KMS-11 (cell line): ENCODE data around the gene ARMC3.
A peak's percentile ranks its signal among the peaks of the same experiment; 100 is the strongest.

Experiments used
- H2AFZ ChIP-seq: fragments of 200-600 bp; sonication (generic); 2 replicates; pipeline ENCODE4 v1.6.1; 2016; ENCODE audit warnings: antibody characterized with exemption, mixed run types, low read depth
- H3K27ac ChIP-seq: fragments of 200-600 bp; sonication (generic); 2 replicates; pipeline ENCODE4 v1.6.1; 2016; ENCODE audit warnings: mild to moderate bottlenecking, mixed run types
- H3K27me3 ChIP-seq: fragments of 200-600 bp; sonication (generic); 2 replicates; pipeline ENCODE4 v1.6.1; 2017; ENCODE audit warnings: mild to moderate bottlenecking, low read depth, mixed run types, moderate library complexity; ENCODE audit not compliant: insufficient read depth
- H3K36me3 ChIP-seq: fragments of 200-600 bp; sonication (generic); 2 replicates; pipeline ENCODE4 v1.6.1; 2017; ENCODE audit warnings: mild to moderate bottlenecking, mixed run types; ENCODE audit not compliant: insufficient read depth
- H3K4me1 ChIP-seq: fragments of 200-600 bp; sonication (generic); 2 replicates; pipeline ENCODE4 v1.6.1; 2016; ENCODE audit warnings: mild to moderate bottlenecking, low read depth, mixed run types; ENCODE audit not compliant: poor library complexity, severe bottlenecking
- H3K4me2 ChIP-seq: fragments of 200-600 bp; sonication (generic); 2 replicates; pipeline ENCODE4 v1.7.0; 2016; ENCODE audit warnings: mild to moderate bottlenecking, mixed run types
- H3K4me3 ChIP-seq: fragments of 200-600 bp; sonication (generic); IDR thresholded peaks from 2 replicates; pipeline ENCODE4 v1.6.1; 2017; ENCODE audit warnings: low read depth, low read length, mixed read lengths; ENCODE audit not compliant: insufficient read depth
- H3K79me2 ChIP-seq: fragments of 200-600 bp; sonication (generic); 2 replicates; pipeline ENCODE4 v1.6.1; 2016; ENCODE audit warnings: low read depth, mixed run types; ENCODE audit not compliant: insufficient read depth
- H3K9ac ChIP-seq: fragments of 200-600 bp; sonication (generic); 2 replicates; pipeline ENCODE4 v1.6.1; 2016; ENCODE audit warnings: mild to moderate bottlenecking, mixed run types
- H4K20me1 ChIP-seq: fragments of 200-600 bp; sonication (generic); 2 replicates; pipeline ENCODE4 v1.6.1; 2016; ENCODE audit warnings: mild to moderate bottlenecking, mixed run types; ENCODE audit not compliant: insufficient read depth
- TF ChIP-seq, protein P1 (sequence below): fragments of 200-600 bp; sonication (generic); conservative IDR thresholded peaks from 2 replicates; pipeline ENCODE4 v1.6.1; 2017; ENCODE audit warnings: low read depth, mild to moderate bottlenecking, antibody characterized with exemption, low read length, moderate library complexity, mixed read lengths

Gene ARMC3

GRCh38 chr10:22980822-22981221 lies 53.0 kb downstream of the ARMC3 start:
- Histone ChIP-seq H3K79me2 (no peaks in the 10 kb centered on the region), H3K36me3 (no peaks in the 10 kb centered on the region), H3K9ac (no peak overlapping the region), H3K4me3 (no peak overlapping the region), H3K4me2 (no peak overlapping the region), H3K27me3 (no peaks in the 10 kb centered on the region), H4K20me1 (no peaks in the 10 kb centered on the region), H3K27ac (no peak overlapping the region), H2AFZ (no peak overlapping the region), H3K4me1 (no peaks in the 10 kb centered on the region)
- TF ChIP-seq, protein P1, sequence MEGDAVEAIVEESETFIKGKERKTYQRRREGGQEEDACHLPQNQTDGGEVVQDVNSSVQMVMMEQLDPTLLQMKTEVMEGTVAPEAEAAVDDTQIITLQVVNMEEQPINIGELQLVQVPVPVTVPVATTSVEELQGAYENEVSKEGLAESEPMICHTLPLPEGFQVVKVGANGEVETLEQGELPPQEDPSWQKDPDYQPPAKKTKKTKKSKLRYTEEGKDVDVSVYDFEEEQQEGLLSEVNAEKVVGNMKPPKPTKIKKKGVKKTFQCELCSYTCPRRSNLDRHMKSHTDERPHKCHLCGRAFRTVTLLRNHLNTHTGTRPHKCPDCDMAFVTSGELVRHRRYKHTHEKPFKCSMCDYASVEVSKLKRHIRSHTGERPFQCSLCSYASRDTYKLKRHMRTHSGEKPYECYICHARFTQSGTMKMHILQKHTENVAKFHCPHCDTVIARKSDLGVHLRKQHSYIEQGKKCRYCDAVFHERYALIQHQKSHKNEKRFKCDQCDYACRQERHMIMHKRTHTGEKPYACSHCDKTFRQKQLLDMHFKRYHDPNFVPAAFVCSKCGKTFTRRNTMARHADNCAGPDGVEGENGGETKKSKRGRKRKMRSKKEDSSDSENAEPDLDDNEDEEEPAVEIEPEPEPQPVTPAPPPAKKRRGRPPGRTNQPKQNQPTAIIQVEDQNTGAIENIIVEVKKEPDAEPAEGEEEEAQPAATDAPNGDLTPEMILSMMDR: no peak

- TF ChIP-seq, protein P1: no peak
- Histone ChIP-seq H3K4me3 (no peak overlapping the region), H3K79me2 (no peaks in the 10 kb centered on the region), H3K9ac (no peak overlapping the region), H3K4me1 (peaks cover 25% of the 10 kb centered on the region), H3K27ac (no peak overlapping the region), H4K20me1 (no peaks in the 10 kb centered on the region), H2AFZ (no peak overlapping the region), H3K36me3 (no peaks in the 10 kb centered on the region), H3K4me2 (no peak overlapping the region), H3K27me3 (no peaks in the 10 kb centered on the region)
These were observed 56.2 kb downstream of the ARMC3 start for GRCh38 chr10:22984066-22984465.

GRCh38 chr10:22986771-22987542 lies 59.1 kb downstream of the ARMC3 start:
- Histone ChIP-seq H3K27me3 (no peaks in the 10 kb centered on the region), H3K4me3 (no peak overlapping the region), H3K27ac (no peak overlapping the region), H3K36me3 (no peaks in the 10 kb centered on the region), H2AFZ (no peak overlapping the region), H4K20me1 (no peaks in the 10 kb centered on the region), H3K9ac (no peak overlapping the region), H3K79me2 (no peaks in the 10 kb centered on the region), H3K4me1 (peaks cover 54% of the 10 kb centered on the region), H3K4me2 (no peak overlapping the region; the same call in 1 of the 2 replicates)
- TF ChIP-seq, protein P1: peak; percentile 55

DNA sequence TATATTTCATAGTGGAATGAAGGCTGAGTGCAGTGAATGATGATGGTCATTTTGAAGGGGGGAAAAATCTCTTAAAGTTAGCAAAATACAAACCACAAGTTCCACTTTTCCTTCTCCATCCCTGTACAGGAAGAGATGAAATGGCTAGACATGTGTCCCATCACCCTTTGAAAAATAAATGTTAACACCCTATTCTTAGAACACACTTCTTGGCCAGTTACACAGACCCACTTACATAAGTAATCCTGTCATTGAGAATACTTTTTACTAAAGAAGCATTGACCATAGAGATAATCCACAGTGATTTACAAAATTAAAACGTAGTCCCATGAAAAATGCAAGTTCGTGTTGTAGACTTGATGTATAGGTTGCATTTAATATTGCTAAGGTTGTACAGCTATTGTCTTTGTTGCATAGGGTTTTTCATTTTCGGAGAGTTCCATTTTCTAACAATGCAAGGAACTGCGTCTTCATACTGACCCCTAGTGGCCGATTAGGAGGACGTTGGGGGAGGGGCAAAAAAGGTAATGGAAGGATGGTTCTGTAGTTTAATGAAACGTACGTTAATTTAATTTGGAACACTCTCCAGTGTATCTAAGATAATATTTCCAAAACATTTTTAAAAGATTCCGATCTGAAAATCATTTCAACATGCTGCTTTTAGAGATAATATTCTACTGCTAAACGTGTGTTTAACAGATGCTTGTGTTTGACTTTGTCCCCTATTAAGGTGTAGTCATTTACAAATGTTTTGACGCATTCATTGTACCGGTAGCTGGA lies 60.9 kb downstream of the ARMC3 start:
- Histone ChIP-seq H3K4me1 (peaks cover 68% of the 10 kb centered on the region), H3K36me3 (no peaks in the 10 kb centered on the region), H3K9ac (no peak overlapping the region), H4K20me1 (no peaks in the 10 kb centered on the region), H3K4me3 (no peak overlapping the region), H3K4me2 (peak overlapping the region; percentile 38), H2AFZ (peak overlapping the region; percentile 4; the same call in 1 of the 2 replicates), H3K27ac (no peak overlapping the region), H3K27me3 (no peaks in the 10 kb centered on the region), H3K79me2 (no peaks in the 10 kb centered on the region)
- TF ChIP-seq, protein P1: peak; percentile 99
